Neuron (in vitro differentiated cells): ENCODE results near the gene GTF3C1.

Source experiments
- H2AFZ ChIP-seq: one replicate; pipeline ENCODE4 v1.6.1; 2013; ENCODE audit warnings: low read depth, mild to moderate bottlenecking, inconsistent platforms, low read length, moderate library complexity
- H3K27me3 ChIP-seq: one replicate; pipeline ENCODE4 v1.6.1; 2013; ENCODE audit warnings: low read length; ENCODE audit not compliant: insufficient read depth
- H3K36me3 ChIP-seq: one replicate; pipeline ENCODE4 v1.6.1; 2013; ENCODE audit warnings: low read length; ENCODE audit not compliant: insufficient read depth
- H3K4me1 ChIP-seq: one replicate; pipeline ENCODE4 v1.6.1; 2013; ENCODE audit warnings: low read length; ENCODE audit not compliant: insufficient read depth
- H3K4me3 ChIP-seq: 2 replicates; pipeline ENCODE4 v1.5.1; 2013; ENCODE audit warnings: mild to moderate bottlenecking, low read length, moderate library complexity
- H3K9me3 ChIP-seq: one replicate; pipeline ENCODE4 v1.6.1; 2013; ENCODE audit warnings: low read length

The GTF3C1 gene

GRCh38 chr16:27551036-27551435 lies 1.3 kb upstream of the GTF3C1 start:
- Histone ChIP-seq H3K4me3 (peak overlapping the region; percentile 97), H3K27me3 (no peaks in the 10 kb centered on the region), H2AFZ (no peak overlapping the region), H3K36me3 (peaks cover 7% of the 10 kb centered on the region), H3K4me1 (peaks cover 17% of the 10 kb centered on the region), H3K9me3 (no peaks in the 10 kb centered on the region)

GRCh38 chr16:27550582-27550920 lies 838 bp upstream of the GTF3C1 start:
- H3K4me3 ChIP-seq, result peak overlapping the region; percentile 97
- peaks cover 17% of the 10 kb centered on the region for H3K4me1 ChIP-seq
- H3K9me3 ChIP-seq, result no peaks in the 10 kb centered on the region
- H2AFZ ChIP-seq, result peak overlapping the region; percentile 94
- H3K27me3 ChIP-seq, result no peaks in the 10 kb centered on the region
- peaks cover 12% of the 10 kb centered on the region for H3K36me3 ChIP-seq

- no peaks in the 10 kb centered on the region for H3K27me3 ChIP-seq
- no peaks in the 10 kb centered on the region for H3K9me3 ChIP-seq
- H3K4me3 ChIP-seq, result peak overlapping the region; percentile 97
- H3K4me1 ChIP-seq, result peaks cover 17% of the 10 kb centered on the region
- peaks cover 23% of the 10 kb centered on the region for H3K36me3 ChIP-seq
- H2AFZ ChIP-seq, result peak overlapping the region; percentile 94
Measured at GRCh38 chr16:27549464-27549745, 308 bp downstream of the GTF3C1 start.

GRCh38 chr16:27547851-27548250 lies 1.9 kb downstream of the GTF3C1 start:
- Histone ChIP-seq H3K27me3 (no peaks in the 10 kb centered on the region), H3K4me1 (peaks cover 17% of the 10 kb centered on the region), H2AFZ (no peak overlapping the region), H3K9me3 (no peaks in the 10 kb centered on the region), H3K4me3 (no peak overlapping the region), H3K36me3 (peaks cover 34% of the 10 kb centered on the region)

- Histone ChIP-seq H3K9me3 (no peaks in the 10 kb centered on the region), H2AFZ (no peak overlapping the region), H3K4me1 (peaks cover 17% of the 10 kb centered on the region), H3K27me3 (no peaks in the 10 kb centered on the region), H3K36me3 (peaks cover 40% of the 10 kb centered on the region), H3K4me3 (no peak overlapping the region)
Measured at GRCh38 chr16:27547134-27547533, 2.6 kb downstream of the GTF3C1 start.

GRCh38 chr16:27544671-27545070 lies 5.0 kb downstream of the GTF3C1 start:
- Histone ChIP-seq H3K27me3 (no peaks in the 10 kb centered on the region), H3K4me3 (no peak overlapping the region), H3K9me3 (peaks cover 3% of the 10 kb centered on the region), H2AFZ (no peak overlapping the region), H3K36me3 (peaks cover 63% of the 10 kb centered on the region), H3K4me1 (peaks cover 12% of the 10 kb centered on the region)

GRCh38 chr16:27543801-27544200 lies 5.9 kb downstream of the GTF3C1 start:
- peaks cover 72% of the 10 kb centered on the region for H3K36me3 ChIP-seq

GRCh38 chr16:27539636-27540035 lies 10.1 kb downstream of the GTF3C1 start:
- Histone ChIP-seq H3K27me3 (no peaks in the 10 kb centered on the region), H2AFZ (no peak overlapping the region), H3K9me3 (peaks cover 3% of the 10 kb centered on the region), H3K36me3 (peaks cover 87% of the 10 kb centered on the region), H3K4me1 (no peaks in the 10 kb centered on the region), H3K4me3 (no peak overlapping the region)

More at GRCh38 chr16:27543801-27544200, 5.9 kb downstream of the GTF3C1 start:
- Histone ChIP-seq H2AFZ (no peak overlapping the region), H3K9me3 (peaks cover 3% of the 10 kb centered on the region), H3K4me3 (no peak overlapping the region), H3K27me3 (no peaks in the 10 kb centered on the region), H3K4me1 (peaks cover 9% of the 10 kb centered on the region)

GRCh38 chr16:27539120-27539519 lies 10.6 kb downstream of the GTF3C1 start:
- Histone ChIP-seq H2AFZ (no peak overlapping the region), H3K9me3 (peaks cover 3% of the 10 kb centered on the region), H3K27me3 (no peaks in the 10 kb centered on the region), H3K4me3 (no peak overlapping the region), H3K36me3 (peaks cover 87% of the 10 kb centered on the region), H3K4me1 (no peaks in the 10 kb centered on the region)

GRCh38 chr16:27538528-27538927 lies 11.2 kb downstream of the GTF3C1 start:
- peaks cover 3% of the 10 kb centered on the region for H3K9me3 ChIP-seq
- peaks cover 84% of the 10 kb centered on the region for H3K36me3 ChIP-seq
- H2AFZ ChIP-seq, result no peak overlapping the region
- H3K4me3 ChIP-seq, result no peak overlapping the region
- H3K27me3 ChIP-seq, result no peaks in the 10 kb centered on the region
- H3K4me1 ChIP-seq, result no peaks in the 10 kb centered on the region

GRCh38 chr16:27534256-27534655 lies 15.5 kb downstream of the GTF3C1 start:
- Histone ChIP-seq H3K36me3 (peaks cover 90% of the 10 kb centered on the region), H3K4me1 (no peaks in the 10 kb centered on the region), H3K4me3 (no peak overlapping the region), H3K27me3 (no peaks in the 10 kb centered on the region), H2AFZ (no peak overlapping the region), H3K9me3 (no peaks in the 10 kb centered on the region)

- H3K27me3 ChIP-seq, result no peaks in the 10 kb centered on the region
- no peak overlapping the region for H3K4me3 ChIP-seq
- H3K9me3 ChIP-seq, result peaks cover 3% of the 10 kb centered on the region
- peaks cover 89% of the 10 kb centered on the region for H3K36me3 ChIP-seq
- H3K4me1 ChIP-seq, result no peaks in the 10 kb centered on the region
- H2AFZ ChIP-seq, result no peak overlapping the region
Measured at GRCh38 chr16:27531826-27532800, 17.6 kb downstream of the GTF3C1 start.

- Histone ChIP-seq H3K4me3 (no peak overlapping the region), H3K4me1 (no peaks in the 10 kb centered on the region), H2AFZ (no peak overlapping the region), H3K27me3 (no peaks in the 10 kb centered on the region), H3K9me3 (peaks cover 5% of the 10 kb centered on the region), H3K36me3 (peaks cover 89% of the 10 kb centered on the region)
Measured at GRCh38 chr16:27531186-27531585, 18.5 kb downstream of the GTF3C1 start.

GRCh38 chr16:27529962-27530361 lies 19.8 kb downstream of the GTF3C1 start:
- Histone ChIP-seq H3K9me3 (peaks cover 14% of the 10 kb centered on the region), H2AFZ (no peak overlapping the region), H3K36me3 (peaks cover 91% of the 10 kb centered on the region), H3K4me1 (no peaks in the 10 kb centered on the region), H3K27me3 (no peaks in the 10 kb centered on the region), H3K4me3 (no peak overlapping the region)
